GM23248 (cell line): Measurements from ENCODE around the gene MYO5B.

Source experiments
- EZH2 ChIP-seq: fragments of 200-600 bp; sonication (generic); IDR thresholded peaks from 2 replicates; pipeline ENCODE4 v1.6.1; 2018; ENCODE audit warnings: antibody characterized with exemption, mild to moderate bottlenecking; ENCODE audit not compliant: insufficient read depth, poor library complexity, severe bottlenecking
- EZH2phosphoT487 ChIP-seq: fragments of 200-600 bp; sonication (generic); IDR thresholded peaks from 2 replicates; pipeline ENCODE4 v1.6.1; 2018; ENCODE audit warnings: antibody characterized with exemption, moderate library complexity, mild to moderate bottlenecking, low read depth; ENCODE audit not compliant: insufficient read depth

GRCh38 chr18:49980896-49981295, 214.1 kb downstream of the MYO5B start:
- TF ChIP-seq EZH2phosphoT487 (no peak), EZH2 (no peak)
